Measurements from ENCODE around the gene HEXD.
"Not testable (repeated sequence)": the region's sequence is repeated elsewhere in the genome, so short reads cannot be mapped to it uniquely, and the experiment has no call there.

HEXD gene

GRCh38 chr17:82374626-82375331 lies 43.4 kb upstream of the HEXD start:
- peak; percentile 15 for ATAC-seq
- TF ChIP-seq CSRNP3 (CRISPR knock-in tag; IDR thresholded peaks at IDR 0.05), result no peak
- no peak for TF ChIP-seq BACH2 (CRISPR knock-in tag; IDR thresholded peaks at IDR 0.05; ENCODE audit: borderline replicate concordance)
- TF ChIP-seq ZNF8 (CRISPR knock-in tag; IDR thresholded peaks at IDR 0.05), result no peak
- no peak for TF ChIP-seq CREB5 (CRISPR knock-in tag; IDR thresholded peaks at IDR 0.05; ENCODE audit: low read depth)
- TF ChIP-seq TSHZ2 (CRISPR knock-in tag; IDR thresholded peaks at IDR 0.05), result no peak

- ATAC-seq, result no peak
- TF ChIP-seq OSR1 (CRISPR knock-in tag; IDR thresholded peaks at IDR 0.05) (no peak), ISL1 (CRISPR knock-in tag; IDR thresholded peaks at IDR 0.05) (no peak), ESRRG (CRISPR knock-in tag; IDR thresholded peaks at IDR 0.05) (no peak), ARNTL (CRISPR knock-in tag; IDR thresholded peaks at IDR 0.05; ENCODE audit: borderline replicate concordance, low read depth) (no peak), ZFP3 (CRISPR knock-in tag; IDR thresholded peaks at IDR 0.05) (no peak), GLIS3 (CRISPR knock-in tag; IDR thresholded peaks at IDR 0.05) (no peak), TCF4 (CRISPR knock-in tag; IDR thresholded peaks at IDR 0.05; ENCODE audit: borderline replicate concordance) (no peak), ZC3H10 (CRISPR knock-in tag; IDR thresholded peaks at IDR 0.05) (no peak)
Observed at GRCh38 chr17:82375359-82376041, 42.6 kb upstream of the HEXD start.

GRCh38 chr17:82376042-82376730 lies 42.0 kb upstream of the HEXD start:
- peak; percentile 4; the same call in 1 of the 3 replicates for ATAC-seq

GRCh38 chr17:82377294-82377693 lies 40.9 kb upstream of the HEXD start:
- ATAC-seq, result not testable (repeated sequence)

More at GRCh38 chr17:82376042-82376730, 42.0 kb upstream of the HEXD start:
- TF ChIP-seq PPARA (CRISPR knock-in tag; IDR thresholded peaks at IDR 0.05; ENCODE audit: borderline replicate concordance) (no peak), PATZ1 (CRISPR knock-in tag; IDR thresholded peaks at IDR 0.05; ENCODE audit: borderline replicate concordance) (no peak), ZNF8 (CRISPR knock-in tag; IDR thresholded peaks at IDR 0.05) (no peak), ZFP30 (CRISPR knock-in tag; IDR thresholded peaks at IDR 0.05) (no peak), BACH2 (CRISPR knock-in tag; IDR thresholded peaks at IDR 0.05; ENCODE audit: borderline replicate concordance) (no peak), ISL1 (CRISPR knock-in tag; IDR thresholded peaks at IDR 0.05) (no peak), ZNF565 (CRISPR knock-in tag; conservative IDR thresholded peaks at IDR 0.05; ENCODE audit: low read depth) (no peak), OSR1 (CRISPR knock-in tag; IDR thresholded peaks at IDR 0.05) (no peak), ARNTL (CRISPR knock-in tag; IDR thresholded peaks at IDR 0.05; ENCODE audit: borderline replicate concordance, low read depth) (no peak), POU6F1 (CRISPR knock-in tag; IDR thresholded peaks at IDR 0.05; ENCODE audit: borderline replicate concordance, low read depth) (no peak), ESRRG (CRISPR knock-in tag; IDR thresholded peaks at IDR 0.05) (no peak), ZNF70 (CRISPR knock-in tag; IDR thresholded peaks at IDR 0.05) (no peak)
